ENCODE measurements around the gene SWAP70.

DNA sequence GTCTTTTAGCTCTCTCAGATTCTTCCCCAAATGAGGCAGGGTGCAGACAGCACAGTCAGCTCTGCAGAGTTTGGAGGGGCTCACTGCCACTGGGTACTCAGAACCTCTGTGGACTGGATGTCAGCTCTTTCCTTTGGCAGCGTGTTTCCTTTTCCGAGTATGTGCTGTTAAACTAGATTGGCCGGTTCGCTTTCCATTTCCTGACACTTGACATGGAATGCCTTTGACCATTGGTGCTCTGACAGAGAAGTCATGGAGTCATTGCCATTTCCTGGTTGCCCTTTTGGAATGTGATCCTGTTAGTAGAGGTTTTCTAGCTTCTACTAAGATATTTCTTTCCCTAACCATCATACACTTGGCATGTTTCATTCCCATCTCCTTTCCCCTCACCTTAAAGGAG is 86.7 kb downstream of the SWAP70 start:
- no peak for TF ChIP-seq POLR2A (IDR thresholded peaks at IDR 0.05)
- TF ChIP-seq, protein P1, sequence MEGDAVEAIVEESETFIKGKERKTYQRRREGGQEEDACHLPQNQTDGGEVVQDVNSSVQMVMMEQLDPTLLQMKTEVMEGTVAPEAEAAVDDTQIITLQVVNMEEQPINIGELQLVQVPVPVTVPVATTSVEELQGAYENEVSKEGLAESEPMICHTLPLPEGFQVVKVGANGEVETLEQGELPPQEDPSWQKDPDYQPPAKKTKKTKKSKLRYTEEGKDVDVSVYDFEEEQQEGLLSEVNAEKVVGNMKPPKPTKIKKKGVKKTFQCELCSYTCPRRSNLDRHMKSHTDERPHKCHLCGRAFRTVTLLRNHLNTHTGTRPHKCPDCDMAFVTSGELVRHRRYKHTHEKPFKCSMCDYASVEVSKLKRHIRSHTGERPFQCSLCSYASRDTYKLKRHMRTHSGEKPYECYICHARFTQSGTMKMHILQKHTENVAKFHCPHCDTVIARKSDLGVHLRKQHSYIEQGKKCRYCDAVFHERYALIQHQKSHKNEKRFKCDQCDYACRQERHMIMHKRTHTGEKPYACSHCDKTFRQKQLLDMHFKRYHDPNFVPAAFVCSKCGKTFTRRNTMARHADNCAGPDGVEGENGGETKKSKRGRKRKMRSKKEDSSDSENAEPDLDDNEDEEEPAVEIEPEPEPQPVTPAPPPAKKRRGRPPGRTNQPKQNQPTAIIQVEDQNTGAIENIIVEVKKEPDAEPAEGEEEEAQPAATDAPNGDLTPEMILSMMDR (IDR thresholded peaks at IDR 0.05): no peak
